HepG2 (cell line): Measurements from ENCODE around the gene IL17RC. TPM values are rescaled to one million over a fixed set of nuclear protein-coding genes. Genes with fewer than 3 reads are reported as not detected.
A peak's percentile ranks its signal among the peaks of the same experiment; 100 is the strongest.

Experiments used
- MTERF4 ChIP-seq: sonication (generic); formaldehyde crosslinking; IDR thresholded peaks from 2 replicates; pipeline ENCODE4 v1.8.0; 2023; ENCODE audit warnings: mild to moderate bottlenecking, missing genetic modification reagents
- MXD3 ChIP-seq: IDR thresholded peaks from 2 replicates; pipeline ENCODE4 v1.6.1; 2016; ENCODE audit warnings: mild to moderate bottlenecking, missing biosample characterization, missing genetic modification reagents
- NONO ChIP-seq, 2 experiments: fragments of 450-650 bp in 1 of 2; sonication (generic) in 1 of 2; formaldehyde crosslinking in 1 of 2; IDR thresholded peaks in 1 of 2; conservative IDR thresholded peaks in 1 of 2; 2 replicates each; pipeline versions ENCODE4 v1.6.1 to v1.8.0; 2017 to 2022; ENCODE audit warnings: mild to moderate bottlenecking in 1 of 2, missing genetic modification reagents in 1 of 2, moderate library complexity in 1 of 2
- RAD21 ChIP-seq: fragments of 450-650 bp; formaldehyde crosslinking; IDR thresholded peaks from 2 replicates; pipeline ENCODE4 v1.5.0; 2020; ENCODE audit warnings: mild to moderate bottlenecking
- TRAFD1 ChIP-seq: sonication (generic); formaldehyde crosslinking; IDR thresholded peaks from 2 replicates; pipeline ENCODE4 v1.5.1; 2020; ENCODE audit warnings: missing genetic modification reagents, mild to moderate bottlenecking, borderline replicate concordance
- ZFP36L2 ChIP-seq: sonication (generic); formaldehyde crosslinking; IDR thresholded peaks from 2 replicates; pipeline ENCODE4 v1.4.0; 2020; ENCODE audit warnings: missing genetic modification reagents
- ZNF124 ChIP-seq: sonication (generic); formaldehyde crosslinking; IDR thresholded peaks from 2 replicates; pipeline ENCODE4 v1.4.0; 2020; ENCODE audit warnings: missing genetic modification reagents
- ZNF18 ChIP-seq: sonication (generic); formaldehyde crosslinking; IDR thresholded peaks from 2 replicates; pipeline ENCODE4 v1.8.0; 2022; ENCODE audit warnings: mild to moderate bottlenecking, missing genetic modification reagents; ENCODE audit not compliant: insufficient replicate concordance
- ZNF207 ChIP-seq: fragments of 450-650 bp; IDR thresholded peaks from 2 replicates; pipeline ENCODE4 v1.6.1; 2016; ENCODE audit warnings: antibody characterized with exemption, borderline replicate concordance
- ZNF333 ChIP-seq: sonication (generic); formaldehyde crosslinking; IDR thresholded peaks from 2 replicates; pipeline ENCODE4 v1.4.0; 2020; ENCODE audit warnings: mild to moderate bottlenecking, missing genetic modification reagents, borderline replicate concordance
- ZNF407 ChIP-seq: sonication (generic); formaldehyde crosslinking; IDR thresholded peaks from one replicate; pipeline ENCODE4 v1.5.1; 2020; ENCODE audit warnings: mild to moderate bottlenecking, missing genetic modification reagents; ENCODE audit errors: not compliant biosample characterization
- ZNF761 ChIP-seq: sonication (generic); formaldehyde crosslinking; conservative IDR thresholded peaks from 2 replicates; pipeline ENCODE4 v1.4.0; 2020; ENCODE audit warnings: mild to moderate bottlenecking, missing genetic modification reagents
- ZZZ3 ChIP-seq: sonication (generic); formaldehyde crosslinking; IDR thresholded peaks from 2 replicates; pipeline ENCODE4 v1.4.0; 2020; ENCODE audit warnings: missing genetic modification reagents, mild to moderate bottlenecking, borderline replicate concordance
- polyA plus RNA-seq, 8 experiments: library from polyadenylated mRNA; depleted of rRNA in 3 of 8; stranded (reverse) in 7 of 8; unstranded in 1 of 8; fragments of >200 nt; fragmentation: Illumina TruSeq in 4 of 8; extraction: Trizol in 4 of 8; gene quantifications; 2 replicates each; pipeline versions ENCODE4 v1.2.1 to v1.2.3, GENCODE V29; 2011 to 2016; ENCODE audit warnings: low read depth in 4 of 8, missing spikeins in 1 of 8, mixed read lengths in 1 of 8; ENCODE audit not compliant: insufficient read depth in 1 of 8
- total RNA-seq, 5 experiments: library from RNA; depleted of rRNA; stranded (reverse); fragments of >200 nt; fragmentation: Illumina TruSeq; extraction: Trizol; gene quantifications; 2 replicates each; pipeline ENCODE4 v1.2.3, GENCODE V29; 2016; ENCODE audit warnings: low read depth in 1 of 5

The IL17RC gene
- total and polyA plus RNA-seq, 2 of the 13 experiments (the other 11 are each of a cell fraction or from before 2014, with no cell fraction given), result 20.7 to 24.0 TPM

DNA sequence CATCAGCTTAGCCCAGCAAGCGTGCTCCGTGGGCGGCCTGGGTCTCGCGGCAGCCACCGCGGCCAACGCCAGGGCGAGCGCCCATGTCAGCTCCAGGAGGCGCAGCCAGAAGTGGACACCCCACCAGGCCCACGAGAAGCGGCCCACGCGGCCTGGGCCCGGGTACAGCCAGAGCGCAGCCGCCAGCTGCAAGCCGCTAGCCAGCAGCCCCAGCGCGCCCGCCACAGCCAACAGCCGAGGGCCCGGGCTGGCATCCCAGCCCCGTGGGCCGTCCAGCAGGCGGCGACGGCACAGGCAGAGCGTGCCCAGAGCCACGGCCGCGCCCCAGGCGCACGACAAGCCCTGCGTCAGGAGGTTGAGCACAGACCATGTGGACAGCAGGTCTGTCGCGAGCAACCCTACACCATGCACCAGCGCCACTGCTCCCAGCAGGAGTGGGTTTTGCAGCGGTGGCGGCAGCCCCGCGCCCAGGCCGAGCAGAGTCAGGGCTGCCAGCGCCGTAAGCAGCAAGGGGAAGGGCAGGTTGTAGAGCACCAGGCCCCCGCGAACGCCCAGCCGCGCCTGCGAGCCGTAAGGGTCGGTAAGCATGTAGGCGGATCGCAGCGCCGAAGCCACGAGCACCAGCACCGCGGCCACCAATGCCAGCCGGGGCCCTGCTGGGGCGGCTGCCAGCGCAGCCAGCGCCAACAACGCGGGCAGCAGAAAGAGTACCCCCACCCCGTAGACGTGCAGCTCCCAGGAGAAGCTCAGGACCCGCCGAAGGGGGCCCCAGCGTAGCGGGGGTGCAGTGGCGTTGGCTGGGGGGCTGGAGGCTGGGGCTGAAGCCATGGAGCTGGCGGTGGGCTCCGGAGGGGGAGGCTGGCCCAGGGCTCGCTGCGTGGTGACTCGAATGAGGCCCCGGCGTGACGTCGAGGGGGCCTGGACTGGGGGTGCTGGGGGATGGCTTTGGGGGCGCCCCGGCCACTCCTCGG, 30.4 kb downstream of the IL17RC start (continued):
- TF ChIP-seq ZNF333 (peak; percentile 18; the same call in 1 of the 2 replicates), MXD3 (peak; percentile 72; the same call in 1 of the 2 replicates), TRAFD1 (0 out of 2 replicates have a peak, but pooled peaks have one; percentile 17), ZNF124 (CRISPR knock-in tag) (no peak), ZNF18 (CRISPR knock-in tag) (no peak), ZZZ3 (CRISPR knock-in tag) (no peak; the same call in 1 of the 2 replicates), ZNF761 (CRISPR knock-in tag) (peak; percentile 88), NONO (IDR thresholded peaks at IDR 0.05) (no peak), NONO (CRISPR knock-in tag; conservative IDR thresholded peaks at IDR 0.05) (peak; percentile 92), RAD21 (CRISPR knock-in tag) (peak; percentile 78), MTERF4 (CRISPR knock-in tag) (peak; percentile 90), ZNF407 (peak; percentile 81), ZFP36L2 (CRISPR knock-in tag) (no peak), ZNF207 (no peak)
